WERI-Rb-1 (cell line): ENCODE results near the gene RXRG.
A peak's percentile ranks its signal among the peaks of the same experiment; 100 is the strongest.

Source experiments
- DNase-seq: peaks from one replicate; pipeline ENCODE4 v3.0.0-alpha.2; 2020
- H3K27ac ChIP-seq: fragments of 250-450 bp; sonication (Bioruptor Pico); 2 replicates; pipeline ENCODE4 v1.5.1; 2020; ENCODE audit warnings: mild to moderate bottlenecking, moderate library complexity
- H3K27me3 ChIP-seq: fragments of 250-450 bp; sonication (Bioruptor Pico); 2 replicates; pipeline ENCODE4 v1.5.1; 2021; ENCODE audit warnings: mild to moderate bottlenecking, low read depth, moderate library complexity; ENCODE audit not compliant: insufficient read depth, severe bottlenecking
- H3K36me3 ChIP-seq: fragments of 250-450 bp; sonication (Bioruptor Pico); 2 replicates; pipeline ENCODE4 v1.5.1; 2020; ENCODE audit warnings: mild to moderate bottlenecking, moderate library complexity
- H3K4me3 ChIP-seq: 2 replicates; pipeline ENCODE4 v1.5.1; 2011; ENCODE audit warnings: low read depth, mild to moderate bottlenecking, control low read depth, low read length
- H3K9me3 ChIP-seq: fragments of 250-450 bp; sonication (Bioruptor Pico); 2 replicates; pipeline ENCODE4 v1.5.1; 2021; ENCODE audit warnings: mild to moderate bottlenecking, moderate library complexity; ENCODE audit not compliant: severe bottlenecking
- TF ChIP-seq, protein P1 (sequence below): IDR thresholded peaks from 2 replicates; pipeline ENCODE4 v1.5.1; 2011; ENCODE audit warnings: low read depth, mild to moderate bottlenecking, control low read depth, inconsistent platforms, low read length

Gene RXRG

GRCh38 chr1:165444897-165445370, at the start of gene RXRG:
Gene RXRG, minus strand, starts transcription at chr1:165445126. Its CDS starts 233 bp downstream, at chr1:165444893.
- Histone ChIP-seq H3K4me3 (peak within 1 kb of the TSS; percentile 98), H3K9me3 (no peaks in the 10 kb centered on the region), H3K27ac (peak within 1 kb of the TSS; percentile 91), H3K36me3 (peaks cover 45% of the 10 kb centered on the region), H3K27me3 (no peaks in the 10 kb centered on the region)
- TF ChIP-seq, protein P1, sequence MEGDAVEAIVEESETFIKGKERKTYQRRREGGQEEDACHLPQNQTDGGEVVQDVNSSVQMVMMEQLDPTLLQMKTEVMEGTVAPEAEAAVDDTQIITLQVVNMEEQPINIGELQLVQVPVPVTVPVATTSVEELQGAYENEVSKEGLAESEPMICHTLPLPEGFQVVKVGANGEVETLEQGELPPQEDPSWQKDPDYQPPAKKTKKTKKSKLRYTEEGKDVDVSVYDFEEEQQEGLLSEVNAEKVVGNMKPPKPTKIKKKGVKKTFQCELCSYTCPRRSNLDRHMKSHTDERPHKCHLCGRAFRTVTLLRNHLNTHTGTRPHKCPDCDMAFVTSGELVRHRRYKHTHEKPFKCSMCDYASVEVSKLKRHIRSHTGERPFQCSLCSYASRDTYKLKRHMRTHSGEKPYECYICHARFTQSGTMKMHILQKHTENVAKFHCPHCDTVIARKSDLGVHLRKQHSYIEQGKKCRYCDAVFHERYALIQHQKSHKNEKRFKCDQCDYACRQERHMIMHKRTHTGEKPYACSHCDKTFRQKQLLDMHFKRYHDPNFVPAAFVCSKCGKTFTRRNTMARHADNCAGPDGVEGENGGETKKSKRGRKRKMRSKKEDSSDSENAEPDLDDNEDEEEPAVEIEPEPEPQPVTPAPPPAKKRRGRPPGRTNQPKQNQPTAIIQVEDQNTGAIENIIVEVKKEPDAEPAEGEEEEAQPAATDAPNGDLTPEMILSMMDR: no peak
- DNase-seq: peak; percentile 94

- no peak for DNase-seq
- TF ChIP-seq, protein P1: 0 out of 2 replicates have a peak, but pooled peaks have one; percentile 11
- no peak overlapping the region for H3K27ac ChIP-seq
- no peaks in the 10 kb centered on the region for H3K9me3 ChIP-seq
- no peaks in the 10 kb centered on the region for H3K36me3 ChIP-seq
- H3K4me3 ChIP-seq: no peak overlapping the region
- H3K27me3 ChIP-seq: no peaks in the 10 kb centered on the region
These were observed 48.0 kb upstream of the RXRG start for GRCh38 chr1:165492845-165493373.

DNA sequence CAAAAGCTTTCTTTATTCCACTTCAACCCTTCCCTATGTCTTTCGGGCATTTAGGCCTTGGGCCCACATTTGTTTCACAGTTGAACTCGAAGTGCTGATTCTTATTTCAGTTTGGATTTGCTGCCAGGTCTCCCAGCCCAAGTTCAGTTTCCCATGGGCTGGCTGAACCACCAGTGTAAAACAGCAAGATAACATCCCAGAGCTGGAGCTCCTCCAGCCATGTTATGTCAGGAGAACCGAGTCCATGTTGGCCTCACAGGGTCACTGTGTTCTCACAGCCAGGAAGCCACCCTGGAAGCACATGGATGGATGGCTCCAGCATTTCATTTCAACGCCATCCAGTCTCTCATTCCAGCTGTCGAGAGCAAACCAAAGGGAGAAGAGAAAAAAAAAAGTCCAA, 45.2 kb upstream of the RXRG start:
- no peaks in the 10 kb centered on the region for H3K27me3 ChIP-seq
- H3K4me3 ChIP-seq: no peak overlapping the region
- no peak for DNase-seq
- no peaks in the 10 kb centered on the region for H3K36me3 ChIP-seq
- TF ChIP-seq, protein P1: no peak
- no peaks in the 10 kb centered on the region for H3K9me3 ChIP-seq
- no peak overlapping the region for H3K27ac ChIP-seq

DNA sequence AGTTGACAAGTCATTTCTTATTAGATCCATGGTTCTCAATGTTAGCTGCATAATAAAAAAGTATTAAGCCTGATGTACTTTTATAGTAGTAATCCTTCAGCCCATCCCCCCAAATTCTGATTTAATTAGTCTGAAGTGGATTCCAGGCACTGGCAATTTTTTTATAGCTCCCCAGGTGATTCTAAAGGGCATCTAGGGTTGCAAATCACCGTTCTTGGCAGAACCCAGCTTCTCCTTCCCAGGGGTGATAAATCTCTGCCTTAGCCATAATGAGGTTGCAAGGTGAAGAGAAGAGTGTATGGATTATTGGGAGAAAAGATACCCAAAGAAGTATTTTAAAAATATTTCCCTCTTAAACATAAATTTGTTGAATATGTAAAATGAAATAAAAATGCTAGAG, 43.0 kb upstream of the RXRG start:
- H3K36me3 ChIP-seq: no peaks in the 10 kb centered on the region
- no peak overlapping the region for H3K4me3 ChIP-seq
- H3K27ac ChIP-seq: no peak overlapping the region
- TF ChIP-seq, protein P1: no peak
- no peaks in the 10 kb centered on the region for H3K27me3 ChIP-seq
- no peaks in the 10 kb centered on the region for H3K9me3 ChIP-seq
- peak; percentile 16 for DNase-seq

DNA sequence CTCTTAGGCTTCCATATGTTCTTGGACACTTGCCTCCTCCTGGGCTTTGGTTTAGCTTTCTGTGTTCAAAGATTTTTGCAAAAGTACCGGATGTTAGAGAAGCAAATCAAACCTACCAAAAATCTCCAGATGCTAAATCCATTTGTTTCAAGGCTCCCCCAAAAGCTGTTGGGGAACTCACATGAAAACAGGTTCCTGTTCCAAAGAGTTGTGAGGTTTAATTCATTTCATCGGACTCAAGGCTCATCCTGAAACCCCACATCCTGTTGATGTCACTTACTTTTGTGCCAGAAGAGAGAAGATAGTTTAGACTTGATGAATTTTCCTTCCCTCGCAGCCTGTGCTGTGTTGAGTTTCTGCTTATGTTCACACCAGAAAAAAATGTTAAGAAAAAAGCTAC, 41.7 kb upstream of the RXRG start:
- no peaks in the 10 kb centered on the region for H3K36me3 ChIP-seq
- no peak for DNase-seq
- H3K9me3 ChIP-seq: no peaks in the 10 kb centered on the region
- H3K27ac ChIP-seq: no peak overlapping the region
- H3K4me3 ChIP-seq: no peak overlapping the region
- TF ChIP-seq, protein P1: no peak
- H3K27me3 ChIP-seq: no peaks in the 10 kb centered on the region

DNA sequence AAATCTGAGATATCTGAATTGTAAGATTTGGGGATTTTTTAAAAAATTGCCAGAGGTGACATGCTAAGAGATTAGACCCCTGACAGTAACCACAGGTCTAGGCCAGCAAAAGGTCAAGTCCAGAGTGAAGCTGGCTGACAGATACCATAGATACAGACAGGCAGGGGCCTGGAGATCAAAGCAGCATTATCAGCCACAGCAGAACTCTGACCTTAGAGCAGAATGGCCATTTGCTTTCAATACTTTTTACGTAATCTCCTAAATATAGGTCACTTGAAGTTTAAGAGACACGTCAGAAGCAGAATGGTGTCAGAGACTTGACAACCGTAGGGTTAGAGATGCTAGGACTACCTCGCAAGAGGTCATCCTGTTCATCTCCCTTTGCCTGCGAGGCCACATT, 40.8 kb upstream of the RXRG start:
- no peak for DNase-seq
- H3K4me3 ChIP-seq: no peak overlapping the region
- no peaks in the 10 kb centered on the region for H3K36me3 ChIP-seq

More for the DNA sequence above, 40.8 kb upstream of the RXRG start:
- no peaks in the 10 kb centered on the region for H3K27me3 ChIP-seq
- TF ChIP-seq, protein P1: no peak
- H3K9me3 ChIP-seq: no peaks in the 10 kb centered on the region
- no peak overlapping the region for H3K27ac ChIP-seq
